ENCODE data around the gene MYBPH.

GRCh38 chr1:203223012-203223775 is 47.6 kb upstream of the MYBPH start:
- TF ChIP-seq ZNF8 (CRISPR knock-in tag; IDR thresholded peaks at IDR 0.05) (no peak), TOX (CRISPR knock-in tag; IDR thresholded peaks at IDR 0.05; ENCODE audit: borderline replicate concordance) (no peak), ARNTL (CRISPR knock-in tag; IDR thresholded peaks at IDR 0.05; ENCODE audit: borderline replicate concordance, low read depth) (no peak), ZC3H10 (CRISPR knock-in tag; IDR thresholded peaks at IDR 0.05) (no peak), RARB (CRISPR knock-in tag; IDR thresholded peaks at IDR 0.05) (no peak), PATZ1 (CRISPR knock-in tag; IDR thresholded peaks at IDR 0.05; ENCODE audit: borderline replicate concordance) (no peak), CSRNP3 (CRISPR knock-in tag; IDR thresholded peaks at IDR 0.05) (no peak), GLIS3 (CRISPR knock-in tag; IDR thresholded peaks at IDR 0.05) (no peak)
